T-cell (primary cell): Measurements from ENCODE around the gene GABBR2. TPM values are rescaled to one million over a fixed set of nuclear protein-coding genes. Genes with fewer than 3 reads are reported as not detected.

Source experiments
- ATAC-seq, 4 experiments: fragments of 200-7000 bp in 3 of 4; fragments of 150-1000 bp in 1 of 4; cut with Tn5 transposase; replicated peaks in 1 of 4; 1 replicate in 3 of 4; 2 replicates in 1 of 4; pipeline ENCODE4 v1.10.0; 2021; ENCODE audit warnings: moderate library complexity in 3 of 4, mild to moderate bottlenecking in 2 of 4, moderate number of reproducible peaks in 1 of 4
- CTCF ChIA-PET, 2 donors: fragments of 300-600 bp; sonication (Branson Sonifier 250); formaldehyde crosslinking; loops; one replicate each; lab custom pipeline; 2022; ENCODE audit warnings: antibody characterized with exemption in 2 of 2; lab: Charles Lee
- POLR2A ChIA-PET, 2 donors: fragments of 300-600 bp; sonication (Branson Sonifier 250); formaldehyde crosslinking; loops; one replicate each; lab custom pipeline; 2022; ENCODE audit warnings: antibody characterized with exemption in 2 of 2; lab: Charles Lee
- DNase-seq, 35 experiments: peaks; one replicate each; pipeline versions ENCODE4 v3.0.0 to v3.0.0-alpha.2; 2013 to 2023
- H3K27ac ChIP-seq: one replicate; pipeline ENCODE4 v1.5.1; 2013; ENCODE audit warnings: low read length
- H3K27me3 ChIP-seq, 2 experiments: replicated peaks in 1 of 2; 1 replicate in 1 of 2; 2 replicates in 1 of 2; pipeline versions ENCODE4 v1.6.1 to v1.7.0; 2013; ENCODE audit warnings: low read length in 1 of 2, mixed read lengths in 1 of 2; ENCODE audit not compliant: control insufficient read depth in 2 of 2, insufficient read depth in 2 of 2; ENCODE audit errors: extremely low read depth in 1 of 2
- H3K36me3 ChIP-seq, 2 donors: 1 replicate in 1 of 2; 2 replicates in 1 of 2; pipeline versions ENCODE4 v1.6.1 to v1.7.0; 2013; ENCODE audit warnings: low read length in 1 of 2; ENCODE audit not compliant: control insufficient read depth in 2 of 2, insufficient read depth in 1 of 2; ENCODE audit errors: extremely low read depth in 1 of 2
- H3K4me1 ChIP-seq, 2 experiments: 1 replicate in 1 of 2; 2 replicates in 1 of 2; pipeline versions ENCODE4 v1.6.1 to v1.7.0; 2013; ENCODE audit warnings: low read length in 2 of 2, mixed read lengths in 1 of 2; ENCODE audit not compliant: insufficient read depth in 2 of 2, control insufficient read depth in 1 of 2; ENCODE audit errors: extremely low read depth in 1 of 2
- H3K4me3 ChIP-seq, 2 donors: 1 replicate in 1 of 2; 2 replicates in 1 of 2; pipeline versions ENCODE4 v1.5.1 to v1.7.0; 2013; ENCODE audit warnings: mild to moderate bottlenecking in 2 of 2, low read length in 1 of 2, moderate library complexity in 1 of 2; ENCODE audit not compliant: control insufficient read depth in 1 of 2; ENCODE audit errors: extremely low read depth in 1 of 2
- H3K9me3 ChIP-seq: 2 replicates; pipeline ENCODE4 v1.7.0; 2013
- H3K27ac Mint-ChIP-seq, 2 donors: one replicate each; pipeline ENCODE4 v1.8.0; 2020 to 2021; ENCODE audit warnings: mild to moderate bottlenecking in 2 of 2, mixed read lengths in 2 of 2
- H3K27me3 Mint-ChIP-seq, 2 donors: one replicate each; pipeline ENCODE4 v1.8.0; 2021 to 2022; ENCODE audit warnings: mixed read lengths in 2 of 2
- H3K36me3 Mint-ChIP-seq: one replicate; pipeline ENCODE4 v1.8.0; 2021; ENCODE audit warnings: mixed read lengths
- H3K4me1 Mint-ChIP-seq, 3 donors: one replicate each; pipeline ENCODE4 v1.8.0; 2020 to 2022; ENCODE audit warnings: mixed read lengths in 3 of 3, mild to moderate bottlenecking in 1 of 3
- H3K4me3 Mint-ChIP-seq, 3 donors: one replicate each; pipeline ENCODE4 v1.8.0; 2020 to 2022; ENCODE audit warnings: mild to moderate bottlenecking in 3 of 3, mixed read lengths in 3 of 3, moderate library complexity in 3 of 3
- H3K9me3 Mint-ChIP-seq, 3 donors: one replicate each; pipeline ENCODE4 v1.8.0; 2020 to 2022; ENCODE audit warnings: mixed read lengths in 3 of 3
- WGBS: methylation state at CpG from one replicate; pipeline ENCODE4 v1.1.5; 2013; ENCODE audit warnings: missing lambda C conversion rate; ENCODE audit not compliant: insufficient coverage; 5-methylcytosine and 5-hydroxymethylcytosine counted together
- total RNA-seq, 35 experiments: library from RNA in 6 of 35; stranded (reverse) in 6 of 35; fragments of 120-200 nt in 1 of 35; gene quantifications; one replicate each; pipeline versions ENCODE4 v1.2.1 to v1.2.4 and lab custom pipeline; 2013 to 2026

Gene GABBR2
- total RNA-seq (under 1 TPM in 1 of 5 donors, not detected in 4; 0.03 TPM), total RNA-seq (lab: John Stamatoyannopoulos, UW) (0 to 0.10 (median 0) reads per million in 29 experiments)
- total RNA-seq (2013): not detected

GRCh38 chr9:98708933-98709911 is at the start of gene GABBR2:
GABBR2 (minus strand) TSS chr9:98708935; CDS start chr9:98708737, 198 bp downstream.
- Mint-ChIP-seq H3K4me3 (peak within 1 kb of the TSS in 1 of 3 donors; percentile 61), H3K36me3 (no peaks in the 10 kb centered on the region), H3K4me1 (peaks cover 0 to 11% (median 4%) of the 10 kb centered on the region in 3 donors), H3K27ac (no peak within 1 kb of the TSS), H3K27me3 (peaks cover 49 to 61% of the 10 kb centered on the region in 2 donors), H3K9me3 (no peaks in the 10 kb centered on the region)
- H3K4me3 ChIP-seq: no peak within 1 kb of the TSS
- DNase-seq: no peak
- ChIA-PET POLR2A (no interaction called here), CTCF (no interaction called here)
- no peak within 1 kb of the TSS for H3K27ac ChIP-seq
- no peaks in the 10 kb centered on the region for H3K9me3 ChIP-seq
- peaks cover 10 to 39% of the 10 kb centered on the region in 2 experiments for H3K27me3 ChIP-seq
- H3K4me1 ChIP-seq: no peaks in the 10 kb centered on the region
- no peak for ATAC-seq
- 6% methylated on average over 108 of the region's 111 CpGs for WGBS
- no peaks in the 10 kb centered on the region for H3K36me3 ChIP-seq

- ATAC-seq (no peak), DNase-seq (no peak)
- Mint-ChIP-seq H3K9me3 (peaks cover 5 to 11% (median 6%) of the 10 kb centered on the region in 3 donors), H3K27ac (no peak overlapping the region), H3K4me1 (no peaks in the 10 kb centered on the region), H3K27me3 (no peaks in the 10 kb centered on the region), H3K36me3 (peaks cover 78% of the 10 kb centered on the region), H3K4me3 (no peak overlapping the region)
- no peak overlapping the region for H3K4me3 ChIP-seq
- ChIA-PET CTCF (no interaction called here), POLR2A (no interaction called here)
- H3K9me3 ChIP-seq: peaks cover 2% of the 10 kb centered on the region
- H3K36me3 ChIP-seq: peaks cover 8% of the 10 kb centered on the region in 2 donors
- H3K27ac ChIP-seq: no peak overlapping the region
- no peaks in the 10 kb centered on the region for H3K4me1 ChIP-seq
- no peaks in the 10 kb centered on the region for H3K27me3 ChIP-seq
- 93% methylated on average over 1 of the region's 6 CpGs for WGBS
Measured at GRCh38 chr9:98755006-98755618, 46.4 kb upstream of the GABBR2 start.

GRCh38 chr9:98751210-98751609 is 42.5 kb upstream of the GABBR2 start:
- H3K9me3 Mint-ChIP-seq: no peaks in the 10 kb centered on the region
- no peak overlapping the region for H3K4me3 Mint-ChIP-seq
- DNase-seq (no peak), ATAC-seq (no peak)
- H3K27me3 Mint-ChIP-seq: no peaks in the 10 kb centered on the region
- H3K4me3 ChIP-seq: no peak overlapping the region
- peaks cover 78% of the 10 kb centered on the region for H3K36me3 Mint-ChIP-seq
- no peaks in the 10 kb centered on the region for H3K4me1 ChIP-seq
- H3K9me3 ChIP-seq: no peaks in the 10 kb centered on the region
- no peaks in the 10 kb centered on the region for H3K4me1 Mint-ChIP-seq
- POLR2A ChIA-PET: no interaction called here
- H3K36me3 ChIP-seq: peaks cover 8 to 9% of the 10 kb centered on the region in 2 donors
- 89% methylated on average over 1 of the region's 2 CpGs for WGBS
- H3K27me3 ChIP-seq: no peaks in the 10 kb centered on the region
- H3K27ac Mint-ChIP-seq: no peak overlapping the region
- H3K27ac ChIP-seq: no peak overlapping the region
- CTCF ChIA-PET: no interaction called here

GRCh38 chr9:98750364-98751060 is 41.8 kb upstream of the GABBR2 start:
- CTCF ChIA-PET: no interaction called here
- WGBS: 100% methylated on average over 1 of the region's 5 CpGs
- no peaks in the 10 kb centered on the region for H3K9me3 Mint-ChIP-seq
- Histone ChIP-seq H3K36me3 (peaks cover 4 to 7% of the 10 kb centered on the region in 2 donors), H3K27ac (no peak overlapping the region), H3K4me3 (no peak overlapping the region), H3K27me3 (no peaks in the 10 kb centered on the region), H3K9me3 (no peaks in the 10 kb centered on the region), H3K4me1 (no peaks in the 10 kb centered on the region)
- POLR2A ChIA-PET: no interaction called here
- no peaks in the 10 kb centered on the region for H3K4me1 Mint-ChIP-seq
- H3K27me3 Mint-ChIP-seq: no peaks in the 10 kb centered on the region
- no peak overlapping the region for H3K27ac Mint-ChIP-seq
- H3K36me3 Mint-ChIP-seq: peaks cover 78% of the 10 kb centered on the region
- DNase-seq (no peak), ATAC-seq (no peak)
- no peak overlapping the region for H3K4me3 Mint-ChIP-seq

GRCh38 chr9:98747476-98747875 is 38.7 kb upstream of the GABBR2 start:
- Mint-ChIP-seq H3K27me3 (no peaks in the 10 kb centered on the region), H3K4me1 (no peaks in the 10 kb centered on the region), H3K36me3 (peaks cover 77% of the 10 kb centered on the region), H3K27ac (no peak overlapping the region), H3K4me3 (no peak overlapping the region), H3K9me3 (no peaks in the 10 kb centered on the region)
- H3K4me1 ChIP-seq: no peaks in the 10 kb centered on the region
- no peaks in the 10 kb centered on the region for H3K27me3 ChIP-seq
- CTCF ChIA-PET: no interaction called here
- peaks cover 2 to 3% of the 10 kb centered on the region in 2 donors for H3K36me3 ChIP-seq
- no peaks in the 10 kb centered on the region for H3K9me3 ChIP-seq
- H3K4me3 ChIP-seq: no peak overlapping the region
- no peak overlapping the region for H3K27ac ChIP-seq
- DNase-seq: no peak
- ATAC-seq: no peak
- WGBS: 85% methylated on average over 4 of the region's 5 CpGs
- POLR2A ChIA-PET: no interaction called here

- ChIA-PET POLR2A (no interaction called here), CTCF (no interaction called here)
- 89% methylated on average over 4 of the region's 7 CpGs for WGBS
- Mint-ChIP-seq H3K4me1 (no peaks in the 10 kb centered on the region), H3K27ac (no peak overlapping the region), H3K36me3 (peaks cover 76% of the 10 kb centered on the region), H3K4me3 (no peak overlapping the region), H3K9me3 (no peaks in the 10 kb centered on the region), H3K27me3 (no peaks in the 10 kb centered on the region)
- Histone ChIP-seq H3K27ac (no peak overlapping the region), H3K4me3 (no peak overlapping the region), H3K4me1 (no peaks in the 10 kb centered on the region), H3K9me3 (no peaks in the 10 kb centered on the region), H3K36me3 (peaks cover 0 to 3% of the 10 kb centered on the region in 2 donors), H3K27me3 (no peaks in the 10 kb centered on the region)
- no peak for ATAC-seq
- no peak for DNase-seq
Measured at GRCh38 chr9:98745470-98745869, 36.7 kb upstream of the GABBR2 start.
